SH-SY5Y (cell line): ENCODE measurements around the gene EVC2.

Source experiments
- GATA2 ChIP-seq: IDR thresholded peaks from 2 replicates; pipeline ENCODE4 v1.6.1; 2011; ENCODE audit warnings: mild to moderate bottlenecking, low read depth, low read length
- GATA3 ChIP-seq: IDR thresholded peaks from 2 replicates; pipeline ENCODE4 v1.6.1; 2011; ENCODE audit warnings: low read depth, mild to moderate bottlenecking, low read length, moderate library complexity

DNA sequence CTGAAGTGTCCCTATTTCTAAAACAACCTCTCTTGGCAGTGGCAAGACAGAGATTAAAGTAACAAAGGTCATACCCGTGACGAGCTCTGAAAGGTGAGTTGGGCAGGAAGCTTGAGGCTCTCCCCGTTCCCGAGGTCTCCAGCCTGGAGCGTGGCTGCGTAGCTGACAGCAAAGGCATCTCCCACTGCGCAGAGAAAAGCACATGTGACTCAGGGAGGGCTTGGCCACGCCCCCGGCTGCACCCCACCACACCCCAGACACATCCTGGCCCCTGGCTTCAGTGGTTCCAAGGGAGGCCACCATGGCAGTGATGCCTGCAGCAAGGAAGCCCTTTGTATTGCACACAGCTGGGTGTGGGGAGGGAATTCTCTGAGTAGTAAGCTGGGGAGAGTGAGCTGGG lies 23.1 kb downstream of the EVC2 start:
- TF ChIP-seq GATA2 (no peak), GATA3 (no peak)
